GM19438 (cell line): ENCODE results near the gene LTA4H.

Source experiments
- ATAC-seq: cut with Tn5 transposase; IDR thresholded peaks from one replicate; pipeline ENCODE4 v1.9.1; 2021; ENCODE audit warnings: low read depth; ENCODE audit not compliant: unreplicated experiment

Gene LTA4H

GRCh38 chr12:95966287-95966870, 69.0 kb downstream of the LTA4H start:
- ATAC-seq = no peak

GRCh38 chr12:95963096-95963495, 72.3 kb downstream of the LTA4H start:
- ATAC-seq = no peak

- ATAC-seq = no peak
These were observed 73.2 kb downstream of the LTA4H start for GRCh38 chr12:95962222-95962621.

GRCh38 chr12:95960241-95960640, 75.1 kb downstream of the LTA4H start:
- ATAC-seq = no peak

- no peak for ATAC-seq
These were observed 76.3 kb downstream of the LTA4H start for GRCh38 chr12:95959107-95959506.

GRCh38 chr12:95956557-95957145, 78.7 kb downstream of the LTA4H start:
- no peak for ATAC-seq

- no peak for ATAC-seq
These were observed 79.7 kb downstream of the LTA4H start for GRCh38 chr12:95955549-95956159.

- ATAC-seq = no peak
These were observed 82.4 kb downstream of the LTA4H start for GRCh38 chr12:95953000-95953399.

- no peak for ATAC-seq
These were observed 83.9 kb downstream of the LTA4H start for GRCh38 chr12:95951515-95951914.
